Measurements from ENCODE around the gene PAQR8.
"Not testable (repeated sequence)": the region's sequence is repeated elsewhere in the genome, so short reads cannot be mapped to it uniquely, and the experiment has no call there.

Gene PAQR8

GRCh38 chr6:52377538-52378221 is 15.7 kb downstream of the PAQR8 start:
- DNase-seq, result no peak

GRCh38 chr6:52381249-52381648 is 19.3 kb downstream of the PAQR8 start:
- no peak for DNase-seq

- no peak for DNase-seq
Observed at GRCh38 chr6:52384145-52384766, 22.3 kb downstream of the PAQR8 start.

- no peak for DNase-seq
Observed at GRCh38 chr6:52385074-52385473, 23.1 kb downstream of the PAQR8 start.

- DNase-seq, result not testable (repeated sequence)
Observed at GRCh38 chr6:52388119-52388518, 26.2 kb downstream of the PAQR8 start.

- DNase-seq, result no peak
Observed at GRCh38 chr6:52388790-52389189, 26.8 kb downstream of the PAQR8 start.

- DNase-seq, result no peak
Observed at GRCh38 chr6:52389264-52389625, 27.3 kb downstream of the PAQR8 start.

- DNase-seq, result peak; percentile 61
Observed at GRCh38 chr6:52389626-52390360, 27.8 kb downstream of the PAQR8 start.

GRCh38 chr6:52390361-52390727 is 28.4 kb downstream of the PAQR8 start:
- peak; percentile 62 for DNase-seq

GRCh38 chr6:52391599-52391998 is 29.6 kb downstream of the PAQR8 start:
- DNase-seq, result no peak

- no peak for DNase-seq
Observed at GRCh38 chr6:52392944-52393343, 31.0 kb downstream of the PAQR8 start.

- no peak for DNase-seq
Observed at GRCh38 chr6:52393780-52394179, 31.8 kb downstream of the PAQR8 start.

- DNase-seq, result no peak
Observed at GRCh38 chr6:52394251-52394666, 32.3 kb downstream of the PAQR8 start.

GRCh38 chr6:52395969-52396368 is 34.0 kb downstream of the PAQR8 start:
- DNase-seq, result no peak

- peak; percentile 69 for DNase-seq
Observed at GRCh38 chr6:52399511-52400312, 37.8 kb downstream of the PAQR8 start.

GRCh38 chr6:52400313-52401041 is 38.5 kb downstream of the PAQR8 start:
- DNase-seq, result no peak

- no peak for DNase-seq
Observed at GRCh38 chr6:52403086-52403485, 41.1 kb downstream of the PAQR8 start.

- DNase-seq, result no peak
Observed at GRCh38 chr6:52403627-52404026, 41.7 kb downstream of the PAQR8 start.

GRCh38 chr6:52405243-52405642 is 43.3 kb downstream of the PAQR8 start:
- DNase-seq, result no peak

GRCh38 chr6:52407467-52407866 is 45.5 kb downstream of the PAQR8 start:
- peak; percentile 29 for DNase-seq

- DNase-seq, result no peak
Observed at GRCh38 chr6:52409499-52409898, 47.5 kb downstream of the PAQR8 start.

GRCh38 chr6:52410979-52411378 is 49.0 kb downstream of the PAQR8 start:
- DNase-seq, result no peak

- no peak for DNase-seq
Observed at GRCh38 chr6:52411911-52412310, 50.0 kb downstream of the PAQR8 start.
